NCI-H2171 treated with DMSO at 0.1 percent for 48 hours (cell line): ENCODE data around the gene GPRC5B.
A peak's percentile ranks its signal among the peaks of the same experiment; 100 is the strongest.

Experiments
- DNase-seq: peaks from one replicate; lab custom pipeline; 2025; lab: John Stamatoyannopoulos, UW

Gene GPRC5B

DNA sequence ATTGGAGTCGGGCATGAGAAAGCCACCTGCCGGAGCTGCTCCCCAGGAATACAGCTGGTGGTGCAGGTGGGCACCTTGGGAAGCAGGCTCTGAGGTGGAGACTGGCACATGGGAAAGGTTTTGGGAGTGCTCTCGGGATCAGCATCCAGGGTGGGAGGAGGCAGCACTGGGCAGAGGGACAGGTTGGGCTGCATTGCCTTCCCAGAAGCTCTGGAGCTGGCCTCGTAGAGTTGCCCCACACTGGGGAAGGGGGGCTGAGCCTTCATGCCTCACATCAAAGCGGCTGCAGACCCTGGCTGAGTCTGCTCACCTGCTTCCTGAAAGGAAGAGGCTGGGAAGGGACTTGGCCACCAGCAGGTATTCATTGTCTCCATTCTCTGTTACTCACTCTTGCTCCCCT lies 13.5 kb upstream of the GPRC5B start:
- no peak for DNase-seq

DNA sequence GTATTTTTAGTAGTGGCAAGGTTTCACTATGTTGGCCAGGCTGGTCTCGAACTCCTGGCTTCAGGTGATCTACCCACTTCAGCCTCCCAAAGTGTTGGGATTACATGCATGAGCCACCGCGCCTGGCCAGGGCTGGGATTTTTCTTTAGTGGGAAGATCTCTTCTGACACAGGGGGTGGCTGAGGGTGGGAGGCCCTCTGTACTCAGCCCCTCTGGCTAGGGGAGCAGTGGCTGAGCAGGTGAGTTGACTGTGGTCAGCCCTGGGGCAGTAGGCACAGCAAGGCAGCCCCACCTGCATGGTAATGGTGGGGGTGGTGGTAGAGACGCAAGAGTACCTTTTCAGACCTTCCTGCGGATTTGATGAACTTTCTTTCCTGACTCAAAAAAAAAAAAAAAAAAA lies 12.3 kb upstream of the GPRC5B start:
- no peak for DNase-seq

DNA sequence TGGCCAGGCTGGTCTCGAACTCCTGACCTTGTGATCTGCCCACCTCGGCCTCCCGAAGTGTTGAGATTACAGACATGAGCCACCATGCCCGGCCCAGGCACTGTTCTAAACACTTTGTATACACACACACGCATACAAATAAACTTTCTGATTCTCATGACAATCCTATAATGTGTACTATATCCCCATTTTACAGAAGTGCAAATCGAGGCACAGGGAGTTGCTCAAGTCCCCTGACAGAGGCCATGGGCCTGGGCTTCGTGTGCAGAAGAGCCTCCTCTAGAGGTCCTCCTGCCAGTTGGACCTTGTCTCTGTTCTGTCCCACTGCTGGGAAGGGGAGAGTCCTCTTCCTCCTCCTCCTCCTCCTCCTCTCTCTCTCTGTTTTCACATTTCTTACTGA lies 9.9 kb upstream of the GPRC5B start:
- DNase-seq = no peak

DNA sequence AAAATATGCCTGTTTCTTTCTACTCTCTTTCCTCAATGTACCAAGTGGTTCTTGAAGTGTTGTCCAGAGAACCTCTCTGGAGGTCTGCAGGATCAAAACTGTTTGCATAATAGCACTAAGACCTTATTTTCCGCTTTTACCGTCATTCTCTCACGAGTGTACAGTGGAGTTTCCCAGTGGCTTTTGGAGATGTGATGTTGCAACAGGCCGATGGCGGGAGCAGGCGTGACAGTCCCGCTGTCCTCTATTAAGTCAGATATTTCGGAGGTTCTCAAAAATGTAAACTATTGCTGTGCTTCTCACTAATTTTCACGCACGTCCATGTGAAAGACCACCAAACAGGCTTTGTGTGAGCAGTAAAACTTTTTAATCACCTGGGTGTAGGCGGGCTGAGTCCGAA lies 8.3 kb upstream of the GPRC5B start:
- no peak for DNase-seq

DNA sequence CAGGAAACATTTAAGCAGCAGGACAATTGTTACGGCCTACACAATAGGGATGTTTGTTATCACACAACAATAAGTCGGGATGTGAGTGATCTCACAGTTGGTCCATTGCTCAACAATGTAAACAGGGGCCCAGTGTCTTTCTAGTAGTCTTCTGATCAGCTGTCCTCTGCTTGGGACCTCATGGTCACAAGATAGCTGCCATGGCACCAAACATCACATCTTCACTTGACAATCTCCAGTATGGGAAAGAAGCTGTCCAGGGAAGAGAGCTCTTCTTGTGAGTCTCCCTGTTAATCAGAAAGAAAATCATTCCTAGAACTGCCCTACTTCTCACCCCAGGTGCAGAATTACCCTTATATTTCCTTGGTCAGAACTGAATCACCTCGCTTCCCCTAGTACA lies 6.3 kb upstream of the GPRC5B start:
- DNase-seq = no peak

DNA sequence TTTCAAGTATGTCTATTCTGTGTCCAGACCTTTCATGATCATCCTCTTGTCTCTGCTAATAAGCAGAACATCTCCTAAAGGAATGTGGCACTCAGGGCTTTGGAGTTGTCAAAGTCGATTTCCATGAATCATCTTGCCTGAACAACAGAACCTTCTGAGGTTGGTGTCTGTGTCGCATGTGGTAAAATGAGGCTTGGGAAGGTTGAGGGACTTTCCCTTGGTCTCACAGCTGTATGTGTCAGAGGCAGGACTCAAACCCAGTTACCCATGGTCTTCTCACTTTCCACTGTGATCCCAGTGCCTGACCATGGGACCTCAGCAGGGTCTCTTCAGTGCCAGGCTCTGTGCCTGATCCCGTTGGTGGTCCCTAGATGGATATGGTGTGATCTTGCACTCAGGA lies 4.2 kb upstream of the GPRC5B start:
- no peak for DNase-seq

DNA sequence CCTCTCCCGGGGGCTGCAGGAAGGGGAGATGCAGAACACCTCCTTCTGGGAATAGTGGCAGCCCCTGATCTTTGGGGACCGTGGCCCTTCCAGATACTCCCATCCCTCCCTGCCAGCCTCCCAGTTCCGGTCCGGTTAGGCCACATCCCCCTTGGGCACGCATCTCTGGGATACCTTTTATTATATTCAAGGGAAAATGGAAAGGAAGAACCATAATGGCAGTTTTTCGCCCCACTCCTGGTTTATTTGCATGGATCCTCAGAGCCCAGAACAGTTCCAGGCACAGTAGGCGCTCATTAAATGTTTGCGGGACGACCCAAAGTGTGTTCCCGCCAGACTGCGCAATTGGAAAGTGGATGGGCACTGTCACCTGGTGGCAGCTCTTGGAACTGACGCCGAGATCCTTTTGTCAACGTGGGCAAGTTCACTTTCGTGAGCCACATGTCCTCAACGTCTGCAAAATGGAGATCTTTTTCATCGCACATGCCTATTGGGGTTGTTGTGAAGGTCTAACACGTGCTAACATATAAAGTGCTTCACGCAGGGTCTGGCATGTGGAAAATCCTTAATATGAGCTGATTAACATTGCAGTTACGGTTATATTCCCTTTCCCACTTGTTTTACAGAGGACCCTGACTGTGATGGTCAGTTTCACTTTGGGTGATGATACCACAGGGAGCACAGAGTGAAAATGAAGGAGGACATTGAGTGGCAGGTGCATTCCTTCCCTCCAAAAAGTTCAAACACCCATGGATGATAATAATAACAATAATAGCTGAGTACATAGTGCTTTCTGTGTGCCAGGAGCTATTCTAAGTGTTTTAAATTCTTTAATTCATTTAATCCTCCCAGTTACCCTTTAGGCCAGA lies 1.7 kb upstream of the GPRC5B start:
- peak; percentile 81 for DNase-seq

DNA sequence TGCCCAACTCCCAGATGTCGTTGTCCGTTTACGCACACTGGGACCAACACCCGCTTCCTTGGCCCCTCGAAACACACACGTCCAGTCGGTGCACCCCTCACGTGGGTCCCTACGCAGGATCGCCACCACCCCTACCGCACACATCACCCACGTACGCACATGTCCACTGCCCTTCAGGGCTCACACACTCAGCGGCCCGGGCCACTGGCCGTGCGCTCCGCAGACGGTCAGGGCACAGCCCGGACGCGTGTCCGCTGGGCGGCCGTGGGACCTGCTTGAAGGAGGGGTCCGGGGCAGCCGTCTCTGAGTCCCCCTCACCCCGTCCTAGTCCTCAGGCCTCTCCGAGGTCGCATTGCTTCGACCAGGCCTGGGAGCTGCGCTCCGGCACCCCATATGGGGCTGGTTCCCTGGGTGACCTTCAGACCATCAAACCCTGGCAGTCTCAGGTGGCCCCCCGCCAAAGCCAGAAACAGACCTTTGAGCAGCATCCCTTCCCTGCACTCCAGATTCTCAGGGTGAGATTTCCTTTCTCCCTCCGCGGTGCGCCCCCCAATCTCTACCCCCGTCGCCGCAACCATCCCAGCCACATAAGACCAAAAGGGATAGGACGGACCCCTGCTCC lies 914 bp upstream of the GPRC5B start:
- DNase-seq = no peak

DNA sequence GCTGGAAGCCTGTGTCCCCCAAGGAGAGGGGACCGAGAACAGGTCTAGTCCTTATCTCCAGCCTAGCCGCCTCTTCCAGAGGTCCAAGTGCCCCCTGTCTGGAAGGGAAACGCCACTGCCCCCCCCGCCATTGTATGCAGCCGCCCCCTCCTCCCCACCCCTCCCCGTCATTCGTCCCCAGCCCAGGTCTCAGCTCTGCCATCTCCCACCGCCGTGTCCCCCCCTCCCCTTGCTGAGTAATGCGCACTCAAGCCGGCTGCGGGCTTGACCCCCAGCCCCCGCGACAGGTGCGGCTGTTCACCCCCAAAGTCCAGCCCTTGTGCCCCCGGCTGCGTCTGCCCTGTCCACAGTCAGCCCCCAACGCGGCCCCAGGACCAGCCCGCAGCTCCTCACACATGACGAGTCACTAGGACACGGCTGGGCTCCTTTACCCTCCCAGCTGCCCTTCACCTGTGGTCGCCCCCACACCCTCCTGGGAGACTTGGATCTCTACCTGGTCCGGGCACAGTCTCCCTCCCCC lies 622 bp downstream of the GPRC5B start:
- DNase-seq = peak; percentile 12

DNA sequence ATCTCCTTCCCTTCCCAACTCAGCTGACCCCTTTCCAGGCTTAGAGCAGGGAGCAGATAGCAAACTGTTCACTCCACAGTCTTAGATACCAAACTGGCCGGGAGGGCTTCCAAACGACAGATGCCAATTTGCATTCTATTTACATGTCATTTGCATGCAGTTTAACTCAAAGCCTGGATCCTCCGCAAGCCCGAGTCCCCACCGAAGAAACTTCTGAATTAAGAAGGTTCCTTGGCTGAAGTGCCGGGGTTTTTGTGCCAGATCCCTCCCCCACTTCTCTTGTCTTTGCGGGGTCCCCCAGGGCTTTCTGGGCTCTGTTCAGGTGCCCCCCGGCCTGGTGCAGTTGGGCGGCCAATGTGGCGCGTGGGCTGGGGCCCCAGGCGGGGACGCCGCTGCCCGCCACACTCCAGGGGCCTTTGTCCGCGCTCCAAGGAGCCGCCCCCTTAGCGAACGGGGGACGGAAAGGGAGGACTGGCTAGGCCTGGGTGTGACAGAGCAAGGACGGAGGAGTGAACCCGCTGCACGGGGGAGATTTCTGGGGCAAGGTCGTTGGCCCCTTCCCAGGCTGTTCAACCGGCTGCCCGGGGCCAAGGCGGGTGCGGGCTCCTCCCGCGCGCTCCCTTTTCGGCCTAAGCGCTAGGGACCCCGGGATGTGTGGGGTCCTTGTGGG lies 1.2 kb downstream of the GPRC5B start:
- DNase-seq = peak; percentile 31

DNA sequence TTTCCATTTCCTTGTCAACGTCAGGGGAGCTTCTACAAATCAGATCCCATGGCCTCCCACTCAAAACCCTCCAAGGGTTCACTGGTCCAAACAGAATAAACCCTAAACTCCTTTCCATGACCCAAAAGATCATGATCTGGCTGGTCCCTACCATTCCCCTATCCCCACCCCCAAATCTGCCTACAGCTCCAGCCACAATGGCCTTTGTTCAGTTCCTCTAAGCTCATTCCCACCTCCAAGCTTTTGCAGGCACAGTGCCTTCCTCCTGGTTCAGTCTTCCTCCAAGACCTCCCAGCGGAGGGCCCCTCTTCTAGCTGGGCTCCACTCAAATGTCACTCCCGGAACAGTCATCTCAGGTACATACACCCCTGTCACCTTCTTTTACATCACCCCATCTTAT lies 2.0 kb downstream of the GPRC5B start:
- no peak for DNase-seq

DNA sequence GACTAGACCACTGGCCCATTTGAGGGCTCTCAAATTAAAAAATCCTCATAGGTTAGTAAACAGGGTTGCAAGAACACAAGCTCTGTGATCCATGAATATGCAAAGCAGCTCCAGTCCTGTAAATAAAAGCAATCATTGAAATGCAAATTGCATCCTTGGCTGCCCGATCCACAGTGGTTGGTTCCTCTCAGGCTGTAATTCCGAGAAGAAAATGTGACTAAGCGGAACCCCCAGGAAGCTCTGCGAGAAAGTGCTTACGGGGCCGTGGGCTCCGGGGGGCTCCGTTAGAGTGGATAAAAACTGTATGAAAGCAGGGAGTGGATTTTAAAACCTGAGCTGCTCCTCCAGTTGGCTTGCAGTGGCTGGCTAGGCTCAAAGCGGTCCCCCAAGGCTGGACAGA lies 2.5 kb downstream of the GPRC5B start:
- DNase-seq = no peak

DNA sequence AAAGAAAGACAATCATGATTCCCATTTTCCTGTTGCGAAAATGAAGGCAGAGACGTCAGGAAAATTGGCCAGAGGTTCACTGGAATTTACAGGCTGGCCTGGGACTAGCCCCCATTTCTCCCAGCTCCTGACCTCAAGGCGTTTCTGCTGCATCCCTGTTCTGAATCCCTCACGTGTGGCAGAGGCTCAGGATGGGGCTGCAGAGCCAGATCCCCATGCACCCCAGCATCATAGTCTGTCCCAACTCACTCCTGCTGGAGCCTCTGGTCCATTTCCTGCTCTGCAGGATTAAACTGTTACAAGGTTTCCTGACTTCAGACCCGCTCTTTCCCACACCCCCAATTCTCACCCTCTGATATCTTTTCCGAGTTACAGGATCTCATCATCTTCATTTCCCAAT lies 2.9 kb downstream of the GPRC5B start:
- no peak for DNase-seq

DNA sequence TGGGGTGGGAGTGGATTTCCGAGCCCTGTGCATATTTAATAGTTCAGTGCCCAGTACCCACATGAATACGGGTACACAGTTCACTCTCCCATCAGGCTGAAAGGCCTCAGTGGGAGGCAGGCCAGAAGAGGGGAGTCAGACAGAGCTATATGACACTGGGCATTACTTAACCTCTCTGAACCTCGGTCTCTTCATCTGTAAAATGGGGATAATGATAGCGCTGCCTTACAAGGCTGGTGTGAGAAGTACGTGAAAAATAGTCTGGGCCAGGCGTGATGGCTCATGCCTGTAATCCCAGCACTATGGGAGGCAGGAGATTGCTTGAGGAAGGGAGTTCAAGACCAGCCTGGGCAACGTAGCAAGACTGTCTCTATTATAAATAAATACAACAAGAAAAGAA lies 3.6 kb downstream of the GPRC5B start:
- DNase-seq = no peak

DNA sequence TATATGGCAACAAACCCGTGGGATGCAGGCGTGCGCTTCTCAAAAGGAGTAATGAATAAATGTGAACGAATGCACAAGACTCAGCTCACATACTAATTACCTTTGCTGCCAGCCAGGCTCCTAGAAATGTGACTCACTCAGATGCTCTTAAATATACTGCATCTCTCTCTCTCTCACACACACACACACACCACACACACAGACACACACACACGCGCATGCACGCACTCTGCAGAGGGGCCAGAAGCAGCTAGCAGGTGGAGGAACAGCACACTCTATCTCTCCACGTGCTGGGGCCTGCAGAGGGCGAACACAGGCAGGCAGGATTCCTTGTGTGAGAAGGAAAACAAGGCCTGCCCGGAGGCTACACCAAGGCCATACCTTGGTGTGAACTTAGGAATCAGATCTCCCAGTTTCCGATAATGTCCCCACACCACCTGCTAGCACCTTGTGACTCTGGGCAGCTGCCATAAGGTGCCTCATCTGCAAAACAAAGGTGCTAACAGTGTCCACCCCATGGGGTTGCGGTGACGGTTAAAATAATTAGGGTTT lies 5.3 kb downstream of the GPRC5B start:
- DNase-seq = peak; percentile 90

DNA sequence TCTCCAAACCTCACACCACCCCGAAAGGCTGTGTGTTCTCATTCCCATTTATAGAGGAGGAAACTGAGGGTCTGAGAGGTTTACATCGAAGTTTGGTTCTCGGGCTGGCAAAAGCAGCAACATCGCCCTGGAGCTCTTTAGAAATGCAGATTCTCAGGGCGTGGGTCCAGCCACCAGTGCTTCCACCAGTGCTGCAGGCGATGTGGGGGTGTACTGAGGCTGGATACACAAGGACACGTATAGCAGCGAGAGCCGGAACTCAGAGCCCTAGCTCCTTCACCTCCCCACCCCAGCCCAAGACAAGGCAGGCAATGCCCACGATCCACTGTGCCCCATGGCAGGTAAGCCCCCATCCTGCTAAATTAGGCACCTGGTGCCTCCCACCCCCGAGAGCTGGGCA lies 5.9 kb downstream of the GPRC5B start:
- no peak for DNase-seq

DNA sequence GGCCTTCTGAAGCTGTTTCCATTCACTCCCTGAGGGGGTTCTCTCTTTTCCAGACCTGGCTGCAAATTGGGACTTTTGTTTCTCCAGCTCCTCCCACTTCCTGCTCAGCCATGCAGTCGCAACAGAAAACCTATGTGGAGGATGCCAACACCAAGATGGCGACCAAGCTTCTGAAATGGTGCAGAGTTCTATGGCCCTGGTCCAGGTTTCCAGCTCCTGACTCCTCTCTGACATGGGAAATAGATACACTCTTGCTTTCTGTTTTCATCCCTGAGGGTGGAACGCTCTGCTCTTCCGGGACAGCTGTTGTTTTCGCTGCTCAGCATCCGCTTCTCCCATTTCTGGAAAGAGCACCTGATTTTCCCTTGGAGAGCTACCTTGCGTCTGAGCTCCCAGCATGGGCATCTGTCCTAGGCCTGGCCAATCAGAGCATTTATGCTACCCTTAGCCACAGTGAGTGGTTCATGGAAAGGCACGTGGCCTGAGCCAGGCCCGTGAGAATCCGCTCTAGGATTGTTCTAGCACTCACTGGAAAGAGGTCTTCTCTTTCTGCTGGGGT lies 8.1 kb downstream of the GPRC5B start:
- DNase-seq = peak; percentile 80

DNA sequence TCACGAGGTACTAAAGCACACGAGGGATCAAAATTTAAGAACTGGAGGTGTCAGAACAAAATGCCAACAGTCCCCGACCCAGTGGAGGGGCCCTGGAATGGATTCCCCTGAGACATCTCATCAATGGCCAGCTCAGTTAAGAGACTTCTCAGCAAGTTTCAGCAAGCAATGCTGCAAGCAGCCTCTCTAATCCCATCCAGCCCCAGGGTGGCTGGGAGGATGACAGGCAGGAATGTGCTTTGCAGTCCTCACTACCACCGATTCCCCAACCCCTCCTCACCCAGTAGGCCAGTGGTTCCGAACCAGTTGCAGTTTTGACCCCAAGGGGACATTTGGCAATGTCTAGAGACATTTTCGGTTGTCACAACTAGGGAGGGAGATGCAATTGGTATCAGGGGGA lies 8.7 kb downstream of the GPRC5B start:
- DNase-seq = no peak

DNA sequence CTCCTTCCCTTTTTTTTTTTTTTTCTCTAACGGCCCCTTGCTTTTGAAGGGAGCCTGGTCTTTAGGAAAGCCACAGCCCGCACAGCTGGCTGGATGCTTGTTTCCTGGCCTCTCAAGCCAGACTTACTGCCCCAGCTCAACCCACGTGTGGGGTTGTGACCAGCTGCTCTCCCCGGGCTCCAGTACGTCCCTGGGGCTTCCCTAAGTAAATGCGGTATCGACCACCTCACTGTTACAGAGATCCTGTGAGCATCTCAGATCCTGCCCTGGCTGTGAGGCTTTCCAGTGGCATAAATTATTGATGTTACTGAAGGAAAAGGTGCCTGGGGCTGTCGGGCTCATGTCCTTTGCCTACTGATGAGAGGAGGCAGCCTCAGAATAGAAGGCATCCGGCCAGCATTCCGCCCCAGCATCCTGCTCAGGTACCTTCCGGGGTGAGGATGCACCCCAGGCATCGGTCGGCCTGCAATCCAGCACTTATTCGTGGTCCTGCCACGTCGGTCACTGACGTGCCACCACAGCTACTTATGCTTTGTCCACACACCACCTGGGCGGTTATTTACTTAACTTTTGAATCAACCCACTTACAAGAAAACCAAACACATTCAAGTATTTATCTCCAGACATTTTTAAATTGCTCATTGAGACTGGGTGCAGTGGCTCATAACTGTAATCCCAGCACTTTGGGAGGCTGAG lies 9.6 kb downstream of the GPRC5B start:
- no peak for DNase-seq

DNA sequence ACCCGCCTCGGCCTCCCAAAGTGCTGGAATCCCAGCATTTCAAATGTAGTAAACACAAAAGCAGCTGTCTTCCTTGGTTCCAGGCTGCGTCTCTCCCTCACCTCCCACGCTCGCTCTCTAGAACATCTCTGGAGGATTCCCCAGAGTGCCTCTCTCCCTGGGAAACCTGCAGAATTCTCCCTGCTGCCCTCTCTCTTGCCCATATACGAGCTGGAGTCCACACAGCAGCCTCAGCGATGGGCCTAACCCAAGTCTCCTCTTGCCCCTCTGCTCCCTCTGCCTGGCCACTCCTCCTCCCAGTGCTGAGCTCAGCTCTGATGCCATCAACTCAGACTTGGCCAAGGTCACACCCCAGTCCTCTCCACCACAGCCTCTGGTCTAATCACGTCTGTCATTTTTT lies 10.6 kb downstream of the GPRC5B start:
- DNase-seq = no peak

DNA sequence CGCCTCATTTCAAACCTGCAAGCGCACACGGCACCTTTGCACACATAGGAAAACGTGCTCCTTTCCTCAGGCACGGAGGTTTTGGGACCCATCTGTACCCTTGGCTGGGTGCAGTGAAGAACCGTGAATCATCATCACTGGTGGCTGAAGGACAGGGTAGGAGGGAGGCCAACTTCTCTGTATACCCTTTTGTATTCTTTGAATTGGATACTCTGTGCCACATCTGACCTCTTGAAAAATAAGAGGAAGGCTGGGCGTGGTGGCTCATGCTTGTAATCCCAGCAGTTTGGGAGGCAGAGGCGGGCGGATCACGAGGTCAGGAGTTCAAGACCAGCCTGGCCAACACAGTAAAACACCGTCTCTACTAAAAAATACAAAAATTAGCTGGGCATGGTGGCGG lies 11.7 kb downstream of the GPRC5B start:
- DNase-seq = no peak
